HAP-1 (cell line): ENCODE data around the gene TMEM202.
"Not testable (repeated sequence)": the region's sequence is repeated elsewhere in the genome, so short reads cannot be mapped to it uniquely, and the experiment has no call there.

ENCODE experiments used
- DNase-seq, 2 experiments: peaks; one replicate each; pipeline ENCODE4 v3.0.0-alpha.2; 2016 to 2020; ENCODE audit warnings: low spot score in 2 of 2
- H3K27me3 ChIP-seq: fragments of 250-450 bp; sonication (Bioruptor Pico); 2 replicates; pipeline ENCODE4 v1.5.1; 2020; ENCODE audit warnings: low read depth, mild to moderate bottlenecking, moderate library complexity
- H3K36me3 ChIP-seq: fragments of 250-450 bp; sonication (Bioruptor Pico); replicated peaks from 2 replicates; pipeline ENCODE4 v1.5.1; 2020; ENCODE audit warnings: mild to moderate bottlenecking
- H3K4me1 ChIP-seq: fragments of 250-450 bp; sonication (Bioruptor Pico); 2 replicates; pipeline ENCODE4 v1.5.1; 2020; ENCODE audit warnings: mild to moderate bottlenecking
- H3K4me3 ChIP-seq: fragments of 250-450 bp; sonication (Bioruptor Pico); 2 replicates; pipeline ENCODE4 v1.5.1; 2020; ENCODE audit warnings: mild to moderate bottlenecking, moderate library complexity
- H3K9me3 ChIP-seq: fragments of 250-450 bp; sonication (Bioruptor Pico); 2 replicates; pipeline ENCODE4 v1.5.1; 2020; ENCODE audit warnings: mild to moderate bottlenecking, moderate library complexity
- in situ Hi-C: fragments of 300-500 bp; cut with MboI; formaldehyde crosslinking; loops from 3 replicates; pipeline ENCODE4 v1.14.3; 2020; ENCODE audit warnings: low sequenced_read_pairs, inconsistent platforms, mixed read lengths

TMEM202 gene

GRCh38 chr15:72379106-72379505, 19.0 kb upstream of the TMEM202 start:
- DNase-seq, in situ Hi-C loops, H3K9me3 ChIP-seq, H3K36me3 ChIP-seq, H3K27me3 ChIP-seq, H3K4me3 ChIP-seq: not testable (repeated sequence)
- peaks cover 12% of the 10 kb centered on the region for H3K4me1 ChIP-seq

- Histone ChIP-seq H3K9me3 (no peaks in the 10 kb centered on the region), H3K4me3 (no peak overlapping the region), H3K36me3 (no peaks in the 10 kb centered on the region), H3K27me3 (peaks cover 11% of the 10 kb centered on the region; the same call in 1 of the 2 replicates), H3K4me1 (peaks cover 5% of the 10 kb centered on the region)
- no peak for DNase-seq
- in situ Hi-C loops = no loop called here
These were observed 18.2 kb upstream of the TMEM202 start for GRCh38 chr15:72379856-72380430.

GRCh38 chr15:72380743-72381142, 17.4 kb upstream of the TMEM202 start:
- Histone ChIP-seq H3K9me3 (no peaks in the 10 kb centered on the region), H3K4me3 (no peak overlapping the region), H3K4me1 (peaks cover 2% of the 10 kb centered on the region; the same call in 1 of the 2 replicates), H3K27me3 (peaks cover 11% of the 10 kb centered on the region; the same call in 1 of the 2 replicates), H3K36me3 (no peaks in the 10 kb centered on the region)
- in situ Hi-C loops = no loop called here
- DNase-seq = no peak

- Histone ChIP-seq H3K9me3 (no peaks in the 10 kb centered on the region), H3K4me3 (no peak overlapping the region), H3K4me1 (no peaks in the 10 kb centered on the region), H3K36me3 (no peaks in the 10 kb centered on the region), H3K27me3 (peaks cover 20% of the 10 kb centered on the region)
- in situ Hi-C loops = no loop called here
- no peak for DNase-seq
These were observed 16.0 kb upstream of the TMEM202 start for GRCh38 chr15:72382146-72382545.

GRCh38 chr15:72387741-72388140, 10.4 kb upstream of the TMEM202 start:
- Histone ChIP-seq H3K9me3 (no peaks in the 10 kb centered on the region), H3K36me3 (no peaks in the 10 kb centered on the region), H3K4me3 (no peak overlapping the region), H3K4me1 (no peaks in the 10 kb centered on the region), H3K27me3 (peaks cover 29% of the 10 kb centered on the region)
- no peak for DNase-seq
- in situ Hi-C loops = no loop called here

GRCh38 chr15:72389231-72389630, 8.9 kb upstream of the TMEM202 start:
- Histone ChIP-seq H3K4me3 (no peak overlapping the region), H3K9me3 (no peaks in the 10 kb centered on the region), H3K36me3 (no peaks in the 10 kb centered on the region), H3K27me3 (peaks cover 31% of the 10 kb centered on the region), H3K4me1 (no peaks in the 10 kb centered on the region)
- in situ Hi-C loops = no loop called here
- DNase-seq = no peak

- H3K27me3 ChIP-seq, H3K4me3 ChIP-seq, DNase-seq, H3K9me3 ChIP-seq, H3K36me3 ChIP-seq, H3K4me1 ChIP-seq, in situ Hi-C loops: not testable (repeated sequence)
These were observed 1.8 kb upstream of the TMEM202 start for GRCh38 chr15:72396331-72396730.

GRCh38 chr15:72398648-72399047, 543 bp downstream of the TMEM202 start:
- no peak overlapping the region for H3K4me3 ChIP-seq
- H3K4me1 ChIP-seq = no peaks in the 10 kb centered on the region; the same call in 1 of the 2 replicates
- in situ Hi-C loops = no loop called here
- DNase-seq = no peak
- peaks cover 25% of the 10 kb centered on the region for H3K27me3 ChIP-seq
- H3K9me3 ChIP-seq = no peaks in the 10 kb centered on the region
- no peaks in the 10 kb centered on the region for H3K36me3 ChIP-seq

GRCh38 chr15:72402726-72403125, 4.6 kb downstream of the TMEM202 start:
- in situ Hi-C loops = no loop called here
- H3K4me3 ChIP-seq = no peak overlapping the region
- H3K9me3 ChIP-seq = no peaks in the 10 kb centered on the region
- DNase-seq = no peak
- H3K27me3 ChIP-seq = peaks cover 44% of the 10 kb centered on the region
- H3K4me1 ChIP-seq = no peaks in the 10 kb centered on the region; the same call in 1 of the 2 replicates
- H3K36me3 ChIP-seq = no peaks in the 10 kb centered on the region

- in situ Hi-C loops = no loop called here
- no peak for DNase-seq
- Histone ChIP-seq H3K4me1 (no peaks in the 10 kb centered on the region), H3K4me3 (no peak overlapping the region), H3K9me3 (no peaks in the 10 kb centered on the region), H3K27me3 (peaks cover 51% of the 10 kb centered on the region), H3K36me3 (no peaks in the 10 kb centered on the region)
These were observed 6.3 kb downstream of the TMEM202 start for GRCh38 chr15:72404356-72404755.

GRCh38 chr15:72404841-72405240, 6.7 kb downstream of the TMEM202 start:
- DNase-seq = no peak
- no peak overlapping the region for H3K4me3 ChIP-seq
- in situ Hi-C loops = no loop called here
- no peaks in the 10 kb centered on the region for H3K36me3 ChIP-seq
- H3K27me3 ChIP-seq = peaks cover 53% of the 10 kb centered on the region
- H3K4me1 ChIP-seq = no peaks in the 10 kb centered on the region
- H3K9me3 ChIP-seq = no peaks in the 10 kb centered on the region

- Histone ChIP-seq H3K9me3 (no peaks in the 10 kb centered on the region), H3K36me3 (no peaks in the 10 kb centered on the region), H3K4me3 (no peak overlapping the region), H3K27me3 (peaks cover 61% of the 10 kb centered on the region), H3K4me1 (no peaks in the 10 kb centered on the region)
- in situ Hi-C loops = no loop called here
- no peak for DNase-seq
These were observed 8.8 kb downstream of the TMEM202 start for GRCh38 chr15:72406936-72407335.

- in situ Hi-C loops = no loop called here
- DNase-seq = no peak
- H3K36me3 ChIP-seq = no peaks in the 10 kb centered on the region
- H3K9me3 ChIP-seq = peaks cover 3% of the 10 kb centered on the region; the same call in 1 of the 2 replicates
- peaks cover 49% of the 10 kb centered on the region for H3K27me3 ChIP-seq
- no peak overlapping the region for H3K4me3 ChIP-seq
- H3K4me1 ChIP-seq = no peaks in the 10 kb centered on the region
These were observed 13.0 kb downstream of the TMEM202 start for GRCh38 chr15:72411111-72411510.

- Histone ChIP-seq H3K9me3 (peaks cover 3% of the 10 kb centered on the region; the same call in 1 of the 2 replicates), H3K27me3 (peaks cover 48% of the 10 kb centered on the region), H3K4me3 (no peak overlapping the region), H3K36me3 (no peaks in the 10 kb centered on the region), H3K4me1 (no peaks in the 10 kb centered on the region)
- no peak for DNase-seq
- in situ Hi-C loops = no loop called here
These were observed 13.4 kb downstream of the TMEM202 start for GRCh38 chr15:72411544-72411943.

GRCh38 chr15:72413337-72413736, 15.2 kb downstream of the TMEM202 start:
- H3K4me3 ChIP-seq, H3K9me3 ChIP-seq, H3K4me1 ChIP-seq, H3K36me3 ChIP-seq, in situ Hi-C loops, DNase-seq: not testable (repeated sequence)
- peaks cover 32% of the 10 kb centered on the region for H3K27me3 ChIP-seq
